Measurements from ENCODE around the gene MOV10L1. TPM values are rescaled to one million over a fixed set of nuclear protein-coding genes. Genes with fewer than 3 reads are reported as not detected.
"Not testable (repeated sequence)": the region's sequence is repeated elsewhere in the genome, so short reads cannot be mapped to it uniquely, and the experiment has no call there.

The MOV10L1 gene
- total RNA-seq, 5 donors from 2014 or later (not counting 1 experiment from before 2014, with no cell fraction given): 0.44 TPM; not detected in 4

DNA sequence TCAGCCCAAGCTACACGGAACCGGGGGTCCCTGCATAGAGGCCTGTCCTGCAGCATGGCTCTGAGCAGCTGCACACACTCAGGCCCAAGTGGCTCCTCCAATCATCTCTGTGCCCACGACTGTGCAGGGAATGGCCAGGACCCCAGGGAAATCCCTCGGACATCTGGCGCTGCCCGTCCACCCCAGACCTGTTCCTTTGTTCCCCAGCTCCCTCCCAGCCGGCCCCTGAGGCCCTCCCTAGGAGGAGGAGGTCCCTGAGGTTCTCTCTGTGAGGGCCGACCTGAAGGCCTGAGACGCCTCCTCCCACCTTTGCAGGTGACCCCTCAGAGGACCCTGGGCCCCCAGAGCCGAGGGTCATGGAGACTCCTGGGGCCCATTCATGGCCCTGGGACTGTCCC, 5.7 kb upstream of the MOV10L1 start:
- ChIA-PET CTCF (no interaction called here), POLR2A (no interaction called here)
- H3K9me3 Mint-ChIP-seq: peaks cover 0 to 4% (median 4%) of the 10 kb centered on the region in 3 donors
- Histone ChIP-seq H3K9me3 (no peaks in the 10 kb centered on the region), H3K4me3 (ENCODE audit: control insufficient read depth in 1 of 2, extremely low read depth in 1 of 2, low read length in 1 of 2) (no peak overlapping the region), H3K27me3 (replicated peaks in 1 of 2; ENCODE audit: control insufficient read depth in 2 of 2, extremely low read depth in 1 of 2, insufficient read depth in 2 of 2, low read length in 1 of 2) (peaks cover 0 to 51% of the 10 kb centered on the region in 2 experiments), H3K36me3 (ENCODE audit: control insufficient read depth in 2 of 2, extremely low read depth in 1 of 2, insufficient read depth in 1 of 2, low read length in 1 of 2) (no peaks in the 10 kb centered on the region), H3K27ac (ENCODE audit: low read length) (no peak overlapping the region), H3K4me1 (ENCODE audit: control insufficient read depth in 1 of 2, extremely low read depth in 1 of 2, insufficient read depth in 2 of 2, low read length in 2 of 2) (peaks cover 0 to 4% of the 10 kb centered on the region in 2 experiments)
- ATAC-seq (replicated peaks in 1 of 4): no peak
- H3K4me3 Mint-ChIP-seq: no peak overlapping the region
- H3K27me3 Mint-ChIP-seq: peaks cover 13 to 36% of the 10 kb centered on the region in 2 donors
- WGBS (ENCODE audit: insufficient coverage): 73% methylated on average over 9 of the region's 10 CpGs
- H3K36me3 Mint-ChIP-seq: no peaks in the 10 kb centered on the region
- H3K27ac Mint-ChIP-seq: no peak overlapping the region
- no peak for DNase-seq
- H3K4me1 Mint-ChIP-seq: peaks cover 0 to 13% (median 2%) of the 10 kb centered on the region in 3 donors

DNA sequence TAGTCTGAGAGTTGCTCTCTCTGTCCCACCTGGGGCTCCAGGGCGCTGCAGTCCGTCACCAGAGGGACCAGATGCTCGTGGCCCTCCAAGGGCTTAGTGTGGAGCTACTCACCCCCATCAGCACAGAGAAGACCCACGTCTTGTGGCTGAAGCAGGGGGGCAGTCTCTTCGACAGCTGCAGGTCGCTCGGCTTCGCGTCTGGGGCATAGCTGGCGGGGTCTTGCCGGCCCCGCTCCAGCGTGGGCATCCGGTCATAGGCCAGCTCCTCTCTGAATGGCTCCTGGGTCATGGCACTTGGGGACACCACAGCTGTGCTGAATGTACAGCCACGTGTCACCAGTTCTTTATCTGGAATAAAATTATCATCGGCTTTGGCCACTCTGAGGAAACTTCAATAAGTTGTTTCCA, 5.2 kb upstream of the MOV10L1 start:
- 63% methylated on average over 14 of the region's 16 CpGs for WGBS (ENCODE audit: insufficient coverage)
- Mint-ChIP-seq H3K27ac (no peak overlapping the region), H3K4me1 (peaks cover 0 to 13% (median 2%) of the 10 kb centered on the region in 3 donors), H3K36me3 (no peaks in the 10 kb centered on the region), H3K9me3 (peaks cover 0 to 4% (median 4%) of the 10 kb centered on the region in 3 donors), H3K27me3 (peaks cover 13 to 36% of the 10 kb centered on the region in 2 donors), H3K4me3 (no peak overlapping the region)
- peaks cover 0 to 4% of the 10 kb centered on the region in 2 experiments for H3K4me1 ChIP-seq (ENCODE audit: control insufficient read depth in 1 of 2, extremely low read depth in 1 of 2, insufficient read depth in 2 of 2, low read length in 2 of 2)
- H3K27me3 ChIP-seq (replicated peaks in 1 of 2; ENCODE audit: control insufficient read depth in 2 of 2, extremely low read depth in 1 of 2, insufficient read depth in 2 of 2, low read length in 1 of 2): peaks cover 0 to 51% of the 10 kb centered on the region in 2 experiments
- H3K27ac ChIP-seq (ENCODE audit: low read length): no peak overlapping the region
- H3K36me3 ChIP-seq (ENCODE audit: control insufficient read depth in 2 of 2, extremely low read depth in 1 of 2, insufficient read depth in 1 of 2, low read length in 1 of 2): no peaks in the 10 kb centered on the region
- no peak overlapping the region for H3K4me3 ChIP-seq (ENCODE audit: control insufficient read depth in 1 of 2, extremely low read depth in 1 of 2, low read length in 1 of 2)
- POLR2A ChIA-PET: no interaction called here
- CTCF ChIA-PET: no interaction called here
- ATAC-seq (replicated peaks in 1 of 4): no peak
- DNase-seq: no peak
- no peaks in the 10 kb centered on the region for H3K9me3 ChIP-seq

DNA sequence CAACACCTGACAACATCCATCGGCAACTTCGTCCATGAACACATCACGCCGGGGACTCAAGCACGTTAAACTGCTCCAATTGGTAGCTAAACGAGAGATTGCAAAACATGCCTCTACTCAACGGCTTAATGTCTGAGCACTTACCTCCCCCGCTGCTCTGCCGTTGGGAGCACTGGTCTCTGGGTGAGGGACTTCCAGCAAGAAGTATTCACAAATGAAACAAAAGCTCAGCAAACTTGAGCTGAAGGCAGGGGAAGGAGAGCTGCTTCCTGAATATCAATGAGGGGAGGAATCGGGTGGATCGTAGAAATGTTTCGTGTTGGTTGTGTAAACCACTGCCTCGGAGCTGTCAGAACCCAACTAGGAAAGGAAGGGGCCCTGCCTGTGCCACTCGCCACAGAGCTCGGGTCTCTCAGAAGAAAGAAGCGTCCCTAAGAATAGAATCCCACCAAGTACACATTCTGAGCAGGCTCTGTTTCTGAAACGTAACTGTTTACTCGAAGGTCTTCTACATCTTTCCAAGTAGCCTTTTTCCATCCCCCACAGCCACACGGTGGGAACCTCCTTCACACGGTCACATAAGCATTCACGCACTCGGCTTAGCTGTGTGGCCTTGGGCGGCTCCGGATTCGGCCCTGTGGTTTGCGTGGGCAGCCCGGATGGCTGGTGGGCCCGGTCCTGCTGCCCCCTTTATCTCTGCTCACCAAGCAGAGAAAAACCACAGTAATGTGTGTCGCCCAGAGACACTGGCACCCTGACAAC, 4.4 kb upstream of the MOV10L1 start, which contains the start of gene MLC1:
MLC1 (minus strand) TSS at position 216 of the 762 bp plus-strand sequence. CDS start 524 bp downstream, outside the sequence.
- no peak within 1 kb of the TSS for H3K27ac ChIP-seq (ENCODE audit: low read length)
- Mint-ChIP-seq H3K4me1 (peaks cover 0 to 13% (median 2%) of the 10 kb centered on the region in 3 donors), H3K27ac (peak within 1 kb of the TSS in 1 of 2 donors; percentile 16), H3K27me3 (peaks cover 13 to 36% of the 10 kb centered on the region in 2 donors), H3K36me3 (no peaks in the 10 kb centered on the region), H3K4me3 (no peak within 1 kb of the TSS), H3K9me3 (peaks cover 0 to 4% (median 4%) of the 10 kb centered on the region in 3 donors)
- peak in 10 of 35 experiments; percentile 3 to 37 (median 10) for DNase-seq
- POLR2A ChIA-PET: interaction anchor here (0.6 kb wide), 2 partner anchors 30 to 37 kb away, joined by 3 read pairs; no protein-coding TSS in a partner anchor
- H3K9me3 ChIP-seq: no peaks in the 10 kb centered on the region
- WGBS (ENCODE audit: insufficient coverage): 5% methylated on average over 15 of the region's 29 CpGs
- ATAC-seq (replicated peaks in 1 of 4): peak in 1 of 4 experiments; percentile 52
- peaks cover 0 to 4% of the 10 kb centered on the region in 2 experiments for H3K4me1 ChIP-seq (ENCODE audit: control insufficient read depth in 1 of 2, extremely low read depth in 1 of 2, insufficient read depth in 2 of 2, low read length in 2 of 2)
- no peaks in the 10 kb centered on the region for H3K36me3 ChIP-seq (ENCODE audit: control insufficient read depth in 2 of 2, extremely low read depth in 1 of 2, insufficient read depth in 1 of 2, low read length in 1 of 2)
- peak within 1 kb of the TSS; percentile 14 to 58 for H3K4me3 ChIP-seq (ENCODE audit: control insufficient read depth in 1 of 2, extremely low read depth in 1 of 2, low read length in 1 of 2)
- H3K27me3 ChIP-seq (replicated peaks in 1 of 2; ENCODE audit: control insufficient read depth in 2 of 2, extremely low read depth in 1 of 2, insufficient read depth in 2 of 2, low read length in 1 of 2): peaks cover 0 to 51% of the 10 kb centered on the region in 2 experiments
- CTCF ChIA-PET: interaction anchor here in 1 of 2 donors (0.6 kb wide), 1 partner anchor 17 kb away, joined by 4 read pairs; no protein-coding TSS in a partner anchor

DNA sequence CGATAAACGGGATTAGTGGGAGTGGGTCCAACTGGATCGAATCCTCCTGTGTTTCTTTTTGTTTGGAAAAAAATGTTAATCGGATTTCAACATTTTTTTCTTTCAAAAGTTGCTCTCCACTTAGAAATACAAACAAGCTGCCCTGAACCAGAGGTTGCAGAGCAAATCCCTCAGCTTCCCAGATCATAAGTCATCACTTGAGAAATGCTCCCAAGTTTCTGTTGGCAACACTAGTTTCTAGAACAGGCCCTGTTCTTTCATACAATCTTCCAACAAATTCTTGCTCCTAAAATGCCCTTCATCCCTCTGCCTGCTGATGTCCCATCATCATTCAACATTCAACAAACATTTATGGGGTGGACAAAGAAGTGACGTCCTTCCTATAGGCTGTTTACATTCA, 3.3 kb upstream of the MOV10L1 start:
- ATAC-seq (replicated peaks in 1 of 4): no peak
- peaks cover 8 to 30% of the 10 kb centered on the region in 2 donors for H3K27me3 Mint-ChIP-seq

DNA sequence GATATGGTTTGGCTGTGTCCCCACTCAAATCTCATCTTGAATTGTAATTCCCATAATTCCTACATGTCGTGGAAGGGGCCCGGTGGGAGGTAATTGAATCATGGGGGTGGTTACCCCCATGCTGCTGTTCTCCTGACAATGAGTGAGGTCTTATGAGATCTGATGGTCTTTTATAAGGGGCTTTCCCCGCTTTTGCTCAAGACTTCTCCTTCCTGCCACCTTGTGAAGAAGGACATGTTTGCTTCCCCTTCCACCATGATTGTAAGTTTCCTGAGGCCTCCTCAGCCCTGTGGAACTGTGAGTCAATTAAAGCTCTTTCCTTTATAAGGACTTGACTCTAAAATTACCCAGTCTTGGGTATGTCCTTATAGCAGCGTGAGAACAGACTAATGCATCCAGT, 2.8 kb upstream of the MOV10L1 start:
- Mint-ChIP-seq H3K4me1 (peaks cover 0 to 13% (median 2%) of the 10 kb centered on the region in 3 donors), H3K27me3 (peaks cover 8 to 29% of the 10 kb centered on the region in 2 donors), H3K4me3 (peak overlapping the region in 1 of 3 donors; percentile 15)
- H3K4me1 ChIP-seq (ENCODE audit: control insufficient read depth in 1 of 2, extremely low read depth in 1 of 2, insufficient read depth in 2 of 2, low read length in 2 of 2); DNase-seq; H3K27ac Mint-ChIP-seq; H3K4me3 ChIP-seq (ENCODE audit: control insufficient read depth in 1 of 2, extremely low read depth in 1 of 2, low read length in 1 of 2); H3K36me3 Mint-ChIP-seq; H3K36me3 ChIP-seq (ENCODE audit: control insufficient read depth in 2 of 2, extremely low read depth in 1 of 2, insufficient read depth in 1 of 2, low read length in 1 of 2); POLR2A ChIA-PET; ATAC-seq (replicated peaks in 1 of 4); H3K9me3 Mint-ChIP-seq; CTCF ChIA-PET; H3K9me3 ChIP-seq; H3K27ac ChIP-seq (ENCODE audit: low read length): not testable (repeated sequence)
- 100% methylated on average over 1 of the region's 4 CpGs for WGBS (ENCODE audit: insufficient coverage)
- peaks cover 0 to 44% of the 10 kb centered on the region in 2 experiments for H3K27me3 ChIP-seq (replicated peaks in 1 of 2; ENCODE audit: control insufficient read depth in 2 of 2, extremely low read depth in 1 of 2, insufficient read depth in 2 of 2, low read length in 1 of 2)

More for the DNA sequence above, 3.3 kb upstream of the MOV10L1 start:
- peaks cover 0 to 4% (median 4%) of the 10 kb centered on the region in 3 donors for H3K9me3 Mint-ChIP-seq
- POLR2A ChIA-PET: no interaction called here
- H3K27ac ChIP-seq (ENCODE audit: low read length): no peak overlapping the region
- H3K27me3 ChIP-seq (replicated peaks in 1 of 2; ENCODE audit: control insufficient read depth in 2 of 2, extremely low read depth in 1 of 2, insufficient read depth in 2 of 2, low read length in 1 of 2): peaks cover 0 to 47% of the 10 kb centered on the region in 2 experiments
- H3K4me3 Mint-ChIP-seq: peak overlapping the region in 1 of 3 donors; percentile 15
- CTCF ChIA-PET: no interaction called here
- no CpG with 5 or more reads among the region's 5 CpGs for WGBS (ENCODE audit: insufficient coverage)
- H3K36me3 Mint-ChIP-seq: no peaks in the 10 kb centered on the region
- H3K36me3 ChIP-seq (ENCODE audit: control insufficient read depth in 2 of 2, extremely low read depth in 1 of 2, insufficient read depth in 1 of 2, low read length in 1 of 2): no peaks in the 10 kb centered on the region
- H3K4me3 ChIP-seq (ENCODE audit: control insufficient read depth in 1 of 2, extremely low read depth in 1 of 2, low read length in 1 of 2): no peak overlapping the region
- peaks cover 0 to 4% of the 10 kb centered on the region in 2 experiments for H3K4me1 ChIP-seq (ENCODE audit: control insufficient read depth in 1 of 2, extremely low read depth in 1 of 2, insufficient read depth in 2 of 2, low read length in 2 of 2)
- DNase-seq: no peak
- no peak overlapping the region for H3K27ac Mint-ChIP-seq
- no peaks in the 10 kb centered on the region for H3K9me3 ChIP-seq
- H3K4me1 Mint-ChIP-seq: peaks cover 0 to 13% (median 2%) of the 10 kb centered on the region in 3 donors

DNA sequence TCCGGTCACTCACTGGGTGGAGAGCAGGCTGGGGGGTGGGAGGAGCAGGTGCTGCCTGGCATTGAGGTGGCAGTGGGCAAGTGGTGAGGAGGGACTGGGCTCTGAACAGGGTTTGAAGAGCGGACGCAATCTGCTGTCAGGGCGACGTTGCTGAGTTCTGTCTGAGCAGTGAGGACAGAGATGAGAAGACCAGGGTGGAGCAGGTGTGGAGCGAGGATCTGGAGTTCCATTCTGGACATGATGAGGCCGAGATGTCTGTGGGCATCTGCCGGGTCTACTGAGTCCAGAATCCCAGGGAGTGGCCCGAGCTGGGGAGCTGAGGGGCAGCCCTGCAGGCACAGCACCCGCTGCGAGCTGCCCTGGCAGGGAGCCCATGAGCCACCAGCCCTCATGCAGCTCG, 2.2 kb upstream of the MOV10L1 start:
- Mint-ChIP-seq H3K36me3 (no peaks in the 10 kb centered on the region), H3K4me1 (peaks cover 0 to 13% (median 2%) of the 10 kb centered on the region in 3 donors), H3K27ac (no peak overlapping the region), H3K27me3 (peaks cover 8 to 29% of the 10 kb centered on the region in 2 donors), H3K9me3 (peaks cover 0 to 4% (median 4%) of the 10 kb centered on the region in 3 donors), H3K4me3 (no peak overlapping the region)
- H3K36me3 ChIP-seq (ENCODE audit: control insufficient read depth in 2 of 2, extremely low read depth in 1 of 2, insufficient read depth in 1 of 2, low read length in 1 of 2): no peaks in the 10 kb centered on the region
- ChIA-PET CTCF (no interaction called here), POLR2A (no interaction called here)
- ATAC-seq (replicated peaks in 1 of 4) (no peak), DNase-seq (no peak)
- no peak overlapping the region for H3K27ac ChIP-seq (ENCODE audit: low read length)
- peaks cover 0 to 4% of the 10 kb centered on the region in 2 experiments for H3K4me1 ChIP-seq (ENCODE audit: control insufficient read depth in 1 of 2, extremely low read depth in 1 of 2, insufficient read depth in 2 of 2, low read length in 2 of 2)
- H3K27me3 ChIP-seq (replicated peaks in 1 of 2; ENCODE audit: control insufficient read depth in 2 of 2, extremely low read depth in 1 of 2, insufficient read depth in 2 of 2, low read length in 1 of 2): peaks cover 0 to 40% of the 10 kb centered on the region in 2 experiments
- WGBS (ENCODE audit: insufficient coverage): 92% methylated on average over 12 of the region's 12 CpGs
- H3K4me3 ChIP-seq (ENCODE audit: control insufficient read depth in 1 of 2, extremely low read depth in 1 of 2, low read length in 1 of 2): no peak overlapping the region
- H3K9me3 ChIP-seq: no peaks in the 10 kb centered on the region
